ENCODE data around the gene HSF5. TPM values are rescaled to one million over a fixed set of nuclear protein-coding genes. Genes with fewer than 3 reads are reported as not detected.

Gene HSF5, protein sequence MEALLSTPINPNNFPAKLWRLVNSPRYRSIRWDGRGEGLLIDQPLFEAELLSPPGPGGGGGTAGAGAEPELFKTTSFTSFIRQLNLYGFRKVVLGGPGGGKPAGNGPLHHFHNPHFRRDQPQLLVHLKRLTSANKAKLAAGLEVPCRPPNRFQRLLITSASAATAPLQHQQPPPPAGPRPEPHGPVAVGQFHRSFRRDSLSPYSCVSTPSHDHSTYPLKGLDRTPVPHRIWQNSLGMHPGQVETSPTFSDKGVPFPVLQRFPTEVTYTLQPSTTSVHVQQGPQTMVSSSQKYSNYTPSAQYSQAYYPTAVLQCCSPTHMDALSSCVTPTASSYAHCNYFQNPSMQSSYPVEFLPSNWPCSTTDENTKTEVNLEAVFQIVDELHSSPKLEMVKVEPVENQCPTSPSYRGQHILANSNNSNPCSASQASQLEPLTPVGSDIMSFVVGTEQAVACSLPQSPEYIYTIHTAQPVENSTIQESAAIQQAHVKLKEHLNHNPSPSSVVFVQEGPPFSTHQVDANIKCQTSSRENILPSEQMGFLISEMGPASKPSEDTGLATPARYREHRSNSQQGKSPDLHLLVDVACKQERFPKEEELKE
- not detected in 5 replicates for total RNA-seq (2022; extraction: Qiagen RNA extraction; ENCODE audit: low read depth)

DNA sequence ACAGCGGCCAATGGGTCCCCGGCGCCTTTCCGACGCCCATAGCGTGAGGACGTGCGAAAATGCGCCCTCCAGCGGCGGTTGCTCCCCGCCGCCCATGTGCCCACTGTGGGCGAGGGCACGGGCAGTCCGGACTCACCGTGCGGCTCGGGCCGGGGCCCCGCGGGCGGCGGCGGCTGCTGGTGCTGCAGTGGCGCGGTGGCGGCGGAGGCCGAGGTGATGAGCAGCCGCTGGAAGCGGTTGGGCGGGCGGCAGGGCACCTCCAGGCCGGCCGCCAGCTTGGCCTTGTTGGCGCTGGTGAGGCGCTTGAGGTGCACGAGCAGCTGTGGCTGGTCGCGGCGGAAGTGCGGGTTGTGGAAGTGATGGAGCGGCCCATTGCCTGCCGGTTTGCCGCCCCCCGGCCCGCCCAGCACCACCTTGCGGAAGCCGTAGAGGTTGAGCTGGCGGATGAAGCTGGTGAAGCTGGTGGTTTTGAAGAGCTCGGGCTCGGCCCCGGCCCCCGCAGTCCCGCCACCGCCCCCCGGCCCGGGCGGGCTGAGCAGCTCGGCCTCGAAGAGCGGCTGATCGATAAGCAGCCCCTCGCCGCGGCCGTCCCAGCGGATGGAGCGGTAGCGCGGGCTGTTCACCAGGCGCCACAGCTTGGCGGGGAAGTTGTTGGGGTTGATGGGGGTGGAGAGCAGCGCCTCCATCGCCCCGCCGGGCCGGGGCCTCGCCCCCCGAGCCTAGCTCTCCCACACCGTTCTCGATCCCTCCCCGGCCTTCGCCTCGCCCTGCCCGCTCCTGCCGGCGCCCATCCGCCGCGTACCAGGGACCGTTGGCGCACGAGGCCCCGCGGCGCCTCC, at the start of gene HSF5:
HSF5 (minus strand) TSS at position 820 of the 839 bp plus-strand sequence; CDS start at position 686, 134 bp downstream.

DNA sequence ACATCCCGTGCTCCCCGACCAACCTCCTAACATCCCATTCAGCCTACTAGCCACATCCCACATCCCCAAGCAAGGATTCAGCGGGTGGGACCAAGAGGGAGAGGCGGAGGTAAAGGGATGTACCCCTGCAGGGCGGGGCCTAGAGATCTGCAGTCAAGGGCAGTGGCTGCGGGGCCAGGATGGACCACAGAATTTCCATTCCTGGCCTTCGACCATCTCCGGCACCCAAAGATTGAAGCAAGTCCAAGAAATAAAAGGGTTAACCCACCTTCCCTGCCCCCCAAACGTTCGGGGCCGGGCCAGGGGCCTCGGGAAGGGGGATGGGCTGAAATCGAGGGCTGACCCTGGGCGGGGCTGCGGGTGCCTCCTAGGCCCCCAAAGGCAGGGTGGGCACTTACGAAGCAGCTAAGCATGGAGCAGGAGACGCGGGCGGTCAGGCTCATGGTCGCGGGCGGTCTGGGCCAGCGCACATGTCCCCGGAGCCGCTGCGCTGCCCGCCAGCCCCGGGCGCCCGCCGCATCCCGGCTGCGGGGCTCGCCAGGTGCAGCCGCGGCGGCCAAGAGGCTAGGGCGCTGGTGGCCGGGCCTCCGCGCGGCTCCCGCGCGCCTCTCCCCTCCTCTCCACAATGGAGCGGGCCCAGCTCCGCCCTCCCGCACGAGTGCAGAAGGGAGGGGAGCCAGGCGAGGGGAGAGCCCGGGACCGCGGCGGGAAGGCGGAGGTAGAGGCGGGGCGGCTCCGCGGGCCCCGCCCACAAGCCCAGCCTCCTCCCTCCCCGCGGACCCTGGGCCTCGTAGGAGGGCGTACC, 26.0 kb upstream of the HSF5 start, which contains the start of gene MTMR4:
MTMR4 (minus strand) TSS at position 674 of the 805 bp plus-strand sequence; CDS start at position 443, 231 bp downstream.

DNA sequence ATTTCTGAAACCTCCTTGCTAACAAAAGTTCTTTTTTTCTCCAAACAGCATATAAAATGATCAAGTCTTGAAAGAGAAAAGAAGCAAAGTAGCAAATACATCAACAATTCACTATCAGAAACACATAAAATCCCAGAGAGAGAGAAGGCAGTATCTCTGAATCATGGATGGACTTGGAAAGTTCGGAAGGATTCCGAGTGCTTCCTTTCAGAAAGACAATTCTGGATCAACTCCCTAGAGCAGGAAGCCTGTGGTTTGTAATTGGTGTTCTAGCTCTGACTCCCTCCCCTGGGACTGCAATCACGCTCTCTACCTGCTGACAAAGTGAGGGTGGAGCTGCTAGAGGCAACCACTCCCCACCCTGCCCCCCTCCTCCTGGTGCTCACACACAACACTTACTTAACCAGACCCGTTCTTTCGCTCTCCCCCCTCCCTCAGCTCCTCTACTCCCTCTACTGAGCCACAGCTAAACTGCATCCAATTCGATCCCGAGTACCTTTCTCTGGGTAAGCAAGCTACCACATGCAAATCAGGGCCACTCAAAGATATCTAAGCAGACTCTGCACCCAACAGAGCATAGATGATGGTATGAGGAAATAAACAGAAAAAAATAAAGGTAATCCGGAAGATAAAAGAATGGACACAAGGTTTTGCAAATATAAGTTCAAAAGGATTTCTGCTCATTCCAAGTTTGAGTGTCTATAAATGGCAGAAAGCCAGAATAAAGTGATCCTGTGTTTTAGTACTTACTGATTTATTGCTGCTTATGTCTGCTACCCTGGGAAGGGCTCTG, 70.7 kb downstream of the HSF5 start, which contains the start of gene RNF43:
RNF43 (minus strand) TSS at position 235 of the 793 bp plus-strand sequence. CDS start 1,957 bp downstream, outside the sequence.

Other genes with a start within 250 kb of the HSF5 start
- gene LPO, start 249.8 kb downstream of the HSF5 start, total RNA-seq (2022; extraction: Qiagen RNA extraction; ENCODE audit: low read depth), result not detected in 5 replicates
- gene MPO, start 207.5 kb downstream of the HSF5 start, total RNA-seq (2022; extraction: Qiagen RNA extraction; ENCODE audit: low read depth), result not detected in 5 replicates
- gene TSPOAP1, start 159.6 kb downstream of the HSF5 start, total RNA-seq (2022; extraction: Qiagen RNA extraction; ENCODE audit: low read depth), result not detected in 5 replicates
- gene SUPT4H1, start 136.2 kb downstream of the HSF5 start, total RNA-seq (2022; extraction: Qiagen RNA extraction; ENCODE audit: low read depth), result 121 to 163 TPM (median 154 TPM) in 5 replicates
- 0.34 to 0.64 TPM (median 0.39 TPM) in 5 replicates for gene RNF43, start 70.9 kb downstream of the HSF5 start, total RNA-seq (2022; extraction: Qiagen RNA extraction; ENCODE audit: low read depth)
- gene MTMR4, start 26.2 kb upstream of the HSF5 start, total RNA-seq (2022; extraction: Qiagen RNA extraction; ENCODE audit: low read depth), result 6.5 to 11.3 TPM (median 9.7 TPM) in 5 replicates
- 0.06 to 0.21 TPM (median 0.13 TPM) in 4 of 5 replicates, not detected in the other for gene TEX14, start 203.6 kb upstream of the HSF5 start, total RNA-seq (2022; extraction: Qiagen RNA extraction; ENCODE audit: low read depth)
- gene RAD51C, start 204.2 kb upstream of the HSF5 start, total RNA-seq (2022; extraction: Qiagen RNA extraction; ENCODE audit: low read depth), result 52.4 to 67.0 TPM (median 57.5 TPM) in 5 replicates

Measured in A549 treated with ZK216348 at 1 μM for 4 hours (cell line).